GM19397 (cell line): Measurements from ENCODE around the gene RPP21.

ENCODE experiments used
- ATAC-seq: cut with Tn5 transposase; IDR thresholded peaks from one replicate; pipeline ENCODE4 v1.9.1; 2021; ENCODE audit warnings: mild to moderate bottlenecking, moderate library complexity; ENCODE audit not compliant: unreplicated experiment

Gene RPP21

GRCh38 chr6:30328397-30328796 lies 16.6 kb upstream of the RPP21 start:
- ATAC-seq = no peak

DNA sequence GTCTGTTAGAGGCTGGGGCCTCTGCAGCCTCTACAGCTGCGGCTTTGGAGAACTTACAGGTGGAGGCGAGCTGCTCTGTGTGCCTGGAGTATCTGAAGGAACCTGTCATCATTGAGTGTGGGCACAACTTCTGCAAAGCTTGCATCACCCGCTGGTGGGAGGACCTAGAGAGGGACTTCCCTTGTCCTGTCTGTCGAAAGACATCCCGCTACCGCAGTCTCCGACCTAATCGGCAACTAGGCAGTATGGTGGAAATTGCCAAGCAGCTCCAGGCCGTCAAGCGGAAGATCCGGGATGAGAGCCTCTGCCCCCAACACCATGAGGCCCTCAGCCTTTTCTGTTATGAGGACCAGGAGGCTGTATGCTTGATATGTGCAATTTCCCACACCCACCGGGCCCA lies 15.6 kb upstream of the RPP21 start:
- no peak for ATAC-seq

- ATAC-seq = no peak
Measured at GRCh38 chr6:30331981-30332380, 13.0 kb upstream of the RPP21 start.

- no peak for ATAC-seq
Measured at GRCh38 chr6:30334075-30334783, 10.7 kb upstream of the RPP21 start.

DNA sequence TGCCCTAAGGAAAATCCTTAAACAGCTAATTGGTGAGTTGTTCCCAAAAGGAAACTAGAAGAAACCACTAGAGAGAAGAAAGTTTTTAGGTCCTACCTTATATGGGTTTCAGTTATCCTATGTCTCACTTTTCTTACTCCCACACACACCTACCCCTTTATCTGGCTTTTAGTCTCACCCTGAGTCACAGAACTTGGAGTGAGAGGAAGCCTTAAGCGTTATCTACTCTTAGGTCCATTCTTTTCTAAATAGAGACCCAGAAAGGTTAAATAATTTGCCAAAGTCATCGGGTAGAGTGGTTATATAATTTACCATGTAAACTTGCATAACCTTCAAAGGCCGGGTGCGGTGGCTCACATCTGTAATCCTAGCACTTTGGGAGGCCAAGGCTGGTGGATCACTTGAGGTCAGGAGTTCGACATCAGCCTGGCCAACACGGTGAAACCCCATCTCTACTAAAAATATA lies 4.3 kb upstream of the RPP21 start:
- ATAC-seq = no peak

- no peak for ATAC-seq
Measured at GRCh38 chr6:30341218-30341617, 3.7 kb upstream of the RPP21 start.

GRCh38 chr6:30341728-30342127 lies 3.2 kb upstream of the RPP21 start:
- ATAC-seq = no peak

DNA sequence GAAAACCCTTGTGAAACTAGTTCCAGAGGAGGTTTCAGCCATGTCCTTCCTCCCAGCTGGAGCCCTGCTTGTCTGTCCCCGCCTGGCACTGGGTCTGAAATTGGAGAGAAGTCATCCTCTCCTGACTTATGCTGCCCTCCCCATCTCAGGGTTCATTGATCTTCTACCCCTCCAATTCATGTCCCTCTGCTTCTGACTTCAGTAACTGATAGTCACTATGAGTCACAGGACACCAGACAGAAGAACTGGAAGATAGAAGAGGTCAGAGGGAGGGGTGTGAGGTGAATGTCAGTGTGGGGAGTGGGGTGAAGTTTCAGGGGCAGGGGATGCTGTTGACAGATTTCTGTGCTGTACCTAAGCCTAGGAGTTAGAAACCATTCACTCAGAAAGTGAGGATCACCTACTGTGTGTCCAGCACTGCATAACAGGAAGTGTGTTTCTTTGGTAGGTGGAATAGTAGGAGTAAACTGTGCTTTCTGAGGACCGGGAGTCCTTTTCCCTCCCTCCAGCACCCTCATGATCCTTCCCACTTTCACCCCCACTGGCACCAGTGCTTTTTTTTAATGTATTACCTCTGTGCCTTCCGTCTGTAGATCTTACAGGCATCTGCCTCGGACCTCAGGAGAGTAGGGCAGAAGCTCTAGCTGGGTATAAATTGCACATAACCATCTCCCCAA lies 627 bp upstream of the RPP21 start:
- no peak for ATAC-seq

DNA sequence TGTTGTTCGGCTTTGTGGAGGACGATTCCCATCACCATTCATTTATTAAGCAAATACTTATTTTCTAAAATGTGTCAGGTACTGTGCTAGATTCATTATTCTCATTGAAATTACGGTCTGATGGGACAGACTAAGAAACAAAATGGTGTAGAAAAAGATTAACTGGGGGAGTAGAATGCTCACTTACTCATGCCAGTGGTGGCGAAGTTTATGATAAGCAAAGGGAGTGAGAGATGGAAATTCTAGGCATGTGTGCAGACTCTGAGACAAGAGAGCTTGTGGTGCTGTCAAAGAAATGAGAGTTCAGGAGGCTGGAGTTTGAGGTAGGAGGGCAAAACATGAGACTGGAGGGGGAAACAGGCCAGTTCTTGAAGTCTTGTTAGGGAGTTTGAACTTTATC lies 896 bp downstream of the RPP21 start:
- ATAC-seq = no peak

GRCh38 chr6:30348957-30349356 lies 4.0 kb downstream of the RPP21 start:
- ATAC-seq = no peak

DNA sequence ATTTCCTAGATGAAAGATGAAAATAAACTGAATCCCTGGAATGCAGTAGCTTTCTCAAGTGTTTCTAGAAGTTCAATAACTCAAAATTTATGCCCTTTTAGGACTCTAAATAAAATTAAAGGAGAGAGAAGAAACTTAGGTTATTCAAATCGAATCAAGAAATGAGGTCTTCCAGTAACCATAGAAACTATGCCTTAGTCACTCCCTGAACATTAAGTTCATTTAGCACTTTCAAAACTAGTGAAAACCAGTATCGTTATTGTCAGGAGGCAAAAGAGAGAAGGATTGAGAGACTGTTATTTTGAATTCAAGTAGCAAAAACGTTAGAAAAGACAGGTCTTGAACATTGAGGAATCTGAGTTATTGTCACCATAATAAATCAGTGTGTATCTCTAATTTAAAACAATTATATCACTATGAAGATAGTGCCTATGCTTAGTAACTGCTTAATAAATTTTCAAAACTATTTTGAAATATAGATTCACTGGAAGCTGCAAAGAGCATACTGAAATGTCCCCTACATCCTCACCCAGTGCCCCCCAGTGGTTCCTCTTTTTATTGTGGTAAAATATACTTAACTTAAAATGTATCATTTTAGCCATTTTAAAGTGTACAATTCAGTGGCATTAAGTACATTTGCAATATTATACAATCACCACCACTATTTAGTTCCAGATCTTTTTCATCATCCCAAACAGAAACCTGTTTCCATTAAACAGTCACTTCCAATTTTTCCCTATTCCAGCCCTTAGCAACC lies 4.6 kb downstream of the RPP21 start:
- ATAC-seq = no peak

GRCh38 chr6:30350524-30350923 lies 5.6 kb downstream of the RPP21 start:
- ATAC-seq = no peak

GRCh38 chr6:30352550-30352949 lies 7.6 kb downstream of the RPP21 start:
- no peak for ATAC-seq

DNA sequence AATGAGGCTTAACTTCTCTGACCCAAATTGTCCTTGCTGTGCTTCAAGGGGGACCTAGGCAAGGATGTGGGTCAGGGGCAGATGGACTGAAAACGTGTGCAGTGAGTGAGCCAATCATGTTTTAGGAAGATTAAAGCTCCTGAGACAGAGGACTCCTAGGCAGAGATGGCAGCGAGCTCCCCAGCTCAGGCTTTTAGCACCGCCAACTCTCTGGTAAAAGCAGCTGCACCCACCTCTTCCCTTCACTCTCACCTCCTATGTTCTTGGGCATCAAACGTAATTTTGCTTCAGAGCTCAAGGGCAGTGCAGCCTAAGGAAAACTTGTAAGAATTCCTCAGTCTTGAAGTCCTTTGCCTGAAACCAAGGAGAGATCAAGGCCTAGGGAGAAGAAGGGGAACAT lies 10.3 kb downstream of the RPP21 start:
- no peak for ATAC-seq

- no peak for ATAC-seq
Measured at GRCh38 chr6:30356536-30356935, 11.6 kb downstream of the RPP21 start.

- ATAC-seq = no peak
Measured at GRCh38 chr6:30357678-30358540, 13.0 kb downstream of the RPP21 start.

DNA sequence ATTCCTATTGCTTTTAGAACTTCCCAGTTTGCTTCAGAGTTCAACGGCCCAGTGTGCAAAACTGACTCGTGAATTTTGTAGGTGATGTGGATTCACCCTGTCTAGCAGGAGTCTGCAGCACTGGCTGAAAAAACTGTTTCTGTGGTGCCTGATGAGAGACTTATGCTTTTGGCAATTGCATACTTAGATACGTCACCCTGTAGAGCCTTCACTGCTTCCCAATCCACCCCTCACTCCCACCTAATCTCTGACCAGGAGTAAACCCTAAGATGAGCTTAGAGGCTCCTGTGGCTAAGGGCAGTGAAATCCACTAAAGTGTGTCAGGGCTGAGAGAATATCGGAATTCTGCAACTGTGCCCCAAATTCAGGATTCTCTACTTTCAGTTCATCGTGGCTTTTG lies 14.3 kb downstream of the RPP21 start:
- ATAC-seq = no peak

GRCh38 chr6:30360139-30360538 lies 15.2 kb downstream of the RPP21 start:
- ATAC-seq = no peak

- ATAC-seq = no peak
Measured at GRCh38 chr6:30361661-30362060, 16.7 kb downstream of the RPP21 start.

DNA sequence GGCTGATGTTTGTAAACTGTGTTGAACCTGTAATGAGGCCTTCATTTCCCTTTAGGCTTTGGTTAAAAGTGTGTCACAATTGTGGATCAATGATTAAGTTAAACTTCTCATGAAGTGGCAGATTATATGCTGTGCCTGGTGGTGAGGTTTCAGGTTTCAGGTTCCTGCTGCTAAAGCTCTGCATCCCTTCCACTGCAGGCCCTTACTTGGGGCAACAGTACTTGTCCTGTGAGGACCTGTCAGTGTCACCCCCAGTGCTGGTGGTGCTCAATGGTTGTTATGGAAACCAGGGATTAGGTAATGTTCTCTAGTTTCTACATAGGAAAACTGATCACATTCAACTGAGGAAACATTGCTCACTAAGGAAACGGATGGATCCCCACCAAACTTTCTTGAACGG lies 18.5 kb downstream of the RPP21 start:
- ATAC-seq = no peak

DNA sequence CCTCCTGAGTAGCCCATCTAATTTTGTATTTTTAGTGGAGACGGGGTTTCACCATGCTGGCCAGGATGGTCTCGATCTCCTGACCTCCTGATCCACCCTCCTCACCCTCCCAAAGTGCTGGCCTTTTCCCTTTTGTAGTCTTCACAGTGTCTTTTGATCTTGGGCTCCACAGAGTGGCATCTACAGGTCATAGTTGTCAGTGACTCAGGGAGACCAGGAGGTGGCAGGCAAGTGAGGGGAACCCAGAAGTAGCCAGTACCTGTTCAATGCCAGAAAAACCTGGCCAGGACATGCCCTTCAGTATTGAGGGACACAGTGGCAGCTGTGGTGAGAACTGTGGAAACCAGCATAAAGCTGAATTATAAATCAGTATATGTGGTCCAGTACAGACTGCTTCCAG lies 19.6 kb downstream of the RPP21 start:
- ATAC-seq = no peak
